A549 (cell line): ENCODE measurements around the gene UPB1.

Experiments used
- MAZ ChIP-seq: fragments of 150-350 bp; IDR thresholded peaks from 2 replicates; pipeline ENCODE4 v1.6.1; 2014; ENCODE audit warnings: antibody characterized with exemption, low read depth, low read length, borderline replicate concordance
- POLR2A ChIP-seq: IDR thresholded peaks from 2 replicates; pipeline ENCODE4 v1.6.1; 2012; ENCODE audit warnings: mild to moderate bottlenecking, low read length
- TF ChIP-seq, protein P1 (sequence below): fragments of >200 bp; sonication (Bioruptor Twin); formaldehyde crosslinking; IDR thresholded peaks from 3 replicates; pipeline ENCODE4 v1.5.1; 2016
- TF ChIP-seq, protein P2 (sequence below): fragments of 450-650 bp; IDR thresholded peaks from 2 replicates; pipeline ENCODE4 v1.6.1; 2014; ENCODE audit warnings: antibody characterized with exemption
- TF ChIP-seq, protein P3 (sequence below): fragments of 200-600 bp; sonication (generic); IDR thresholded peaks from 2 replicates; pipeline ENCODE4 v1.6.1; 2016; ENCODE audit warnings: antibody characterized with exemption, mild to moderate bottlenecking, moderate library complexity

DNA sequence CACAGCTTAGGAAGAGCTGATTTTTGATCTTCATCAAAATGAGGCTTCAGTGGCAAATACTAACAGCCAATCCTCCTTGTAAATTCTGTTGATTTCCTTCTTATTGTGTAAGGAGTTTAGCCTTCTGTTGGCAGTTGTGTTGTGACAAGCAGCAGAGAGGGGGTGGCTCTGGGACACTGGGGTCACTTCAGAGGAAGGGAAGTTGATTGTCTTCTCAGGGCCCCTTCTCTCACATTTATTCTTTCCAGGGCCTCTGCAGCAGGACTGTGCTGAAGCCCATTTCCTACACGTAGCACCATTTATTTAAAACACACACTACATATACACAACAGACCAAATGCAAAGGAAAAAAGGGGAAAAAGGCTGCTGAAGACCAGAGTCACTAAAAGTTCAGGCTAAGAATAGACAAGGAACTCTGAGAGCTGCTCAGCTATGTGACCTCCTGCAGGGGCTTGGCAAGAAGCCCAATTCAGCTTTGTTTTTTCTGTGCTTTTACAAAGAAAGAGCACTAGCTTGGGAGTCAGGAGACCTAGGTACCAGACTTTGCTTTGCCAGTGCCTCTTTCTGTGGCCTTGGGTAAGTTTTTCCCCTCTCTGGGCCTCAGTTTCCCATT lies 28.3 kb upstream of the UPB1 start:
- TF ChIP-seq POLR2A: no peak
- TF ChIP-seq, protein P1, sequence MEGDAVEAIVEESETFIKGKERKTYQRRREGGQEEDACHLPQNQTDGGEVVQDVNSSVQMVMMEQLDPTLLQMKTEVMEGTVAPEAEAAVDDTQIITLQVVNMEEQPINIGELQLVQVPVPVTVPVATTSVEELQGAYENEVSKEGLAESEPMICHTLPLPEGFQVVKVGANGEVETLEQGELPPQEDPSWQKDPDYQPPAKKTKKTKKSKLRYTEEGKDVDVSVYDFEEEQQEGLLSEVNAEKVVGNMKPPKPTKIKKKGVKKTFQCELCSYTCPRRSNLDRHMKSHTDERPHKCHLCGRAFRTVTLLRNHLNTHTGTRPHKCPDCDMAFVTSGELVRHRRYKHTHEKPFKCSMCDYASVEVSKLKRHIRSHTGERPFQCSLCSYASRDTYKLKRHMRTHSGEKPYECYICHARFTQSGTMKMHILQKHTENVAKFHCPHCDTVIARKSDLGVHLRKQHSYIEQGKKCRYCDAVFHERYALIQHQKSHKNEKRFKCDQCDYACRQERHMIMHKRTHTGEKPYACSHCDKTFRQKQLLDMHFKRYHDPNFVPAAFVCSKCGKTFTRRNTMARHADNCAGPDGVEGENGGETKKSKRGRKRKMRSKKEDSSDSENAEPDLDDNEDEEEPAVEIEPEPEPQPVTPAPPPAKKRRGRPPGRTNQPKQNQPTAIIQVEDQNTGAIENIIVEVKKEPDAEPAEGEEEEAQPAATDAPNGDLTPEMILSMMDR: no peak
- no peak for TF ChIP-seq MAZ
- TF ChIP-seq, protein P2, sequence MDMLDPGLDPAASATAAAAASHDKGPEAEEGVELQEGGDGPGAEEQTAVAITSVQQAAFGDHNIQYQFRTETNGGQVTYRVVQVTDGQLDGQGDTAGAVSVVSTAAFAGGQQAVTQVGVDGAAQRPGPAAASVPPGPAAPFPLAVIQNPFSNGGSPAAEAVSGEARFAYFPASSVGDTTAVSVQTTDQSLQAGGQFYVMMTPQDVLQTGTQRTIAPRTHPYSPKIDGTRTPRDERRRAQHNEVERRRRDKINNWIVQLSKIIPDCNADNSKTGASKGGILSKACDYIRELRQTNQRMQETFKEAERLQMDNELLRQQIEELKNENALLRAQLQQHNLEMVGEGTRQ: no peak
- TF ChIP-seq, protein P3, sequence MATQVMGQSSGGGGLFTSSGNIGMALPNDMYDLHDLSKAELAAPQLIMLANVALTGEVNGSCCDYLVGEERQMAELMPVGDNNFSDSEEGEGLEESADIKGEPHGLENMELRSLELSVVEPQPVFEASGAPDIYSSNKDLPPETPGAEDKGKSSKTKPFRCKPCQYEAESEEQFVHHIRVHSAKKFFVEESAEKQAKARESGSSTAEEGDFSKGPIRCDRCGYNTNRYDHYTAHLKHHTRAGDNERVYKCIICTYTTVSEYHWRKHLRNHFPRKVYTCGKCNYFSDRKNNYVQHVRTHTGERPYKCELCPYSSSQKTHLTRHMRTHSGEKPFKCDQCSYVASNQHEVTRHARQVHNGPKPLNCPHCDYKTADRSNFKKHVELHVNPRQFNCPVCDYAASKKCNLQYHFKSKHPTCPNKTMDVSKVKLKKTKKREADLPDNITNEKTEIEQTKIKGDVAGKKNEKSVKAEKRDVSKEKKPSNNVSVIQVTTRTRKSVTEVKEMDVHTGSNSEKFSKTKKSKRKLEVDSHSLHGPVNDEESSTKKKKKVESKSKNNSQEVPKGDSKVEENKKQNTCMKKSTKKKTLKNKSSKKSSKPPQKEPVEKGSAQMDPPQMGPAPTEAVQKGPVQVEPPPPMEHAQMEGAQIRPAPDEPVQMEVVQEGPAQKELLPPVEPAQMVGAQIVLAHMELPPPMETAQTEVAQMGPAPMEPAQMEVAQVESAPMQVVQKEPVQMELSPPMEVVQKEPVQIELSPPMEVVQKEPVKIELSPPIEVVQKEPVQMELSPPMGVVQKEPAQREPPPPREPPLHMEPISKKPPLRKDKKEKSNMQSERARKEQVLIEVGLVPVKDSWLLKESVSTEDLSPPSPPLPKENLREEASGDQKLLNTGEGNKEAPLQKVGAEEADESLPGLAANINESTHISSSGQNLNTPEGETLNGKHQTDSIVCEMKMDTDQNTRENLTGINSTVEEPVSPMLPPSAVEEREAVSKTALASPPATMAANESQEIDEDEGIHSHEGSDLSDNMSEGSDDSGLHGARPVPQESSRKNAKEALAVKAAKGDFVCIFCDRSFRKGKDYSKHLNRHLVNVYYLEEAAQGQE: no peak
